Measurements from ENCODE around the gene GRID2. TPM values are rescaled to one million over a fixed set of nuclear protein-coding genes. Genes with fewer than 3 reads are reported as not detected.

Gene GRID2
- total RNA-seq, 1 experiment from 2014 or later: not detected

DNA sequence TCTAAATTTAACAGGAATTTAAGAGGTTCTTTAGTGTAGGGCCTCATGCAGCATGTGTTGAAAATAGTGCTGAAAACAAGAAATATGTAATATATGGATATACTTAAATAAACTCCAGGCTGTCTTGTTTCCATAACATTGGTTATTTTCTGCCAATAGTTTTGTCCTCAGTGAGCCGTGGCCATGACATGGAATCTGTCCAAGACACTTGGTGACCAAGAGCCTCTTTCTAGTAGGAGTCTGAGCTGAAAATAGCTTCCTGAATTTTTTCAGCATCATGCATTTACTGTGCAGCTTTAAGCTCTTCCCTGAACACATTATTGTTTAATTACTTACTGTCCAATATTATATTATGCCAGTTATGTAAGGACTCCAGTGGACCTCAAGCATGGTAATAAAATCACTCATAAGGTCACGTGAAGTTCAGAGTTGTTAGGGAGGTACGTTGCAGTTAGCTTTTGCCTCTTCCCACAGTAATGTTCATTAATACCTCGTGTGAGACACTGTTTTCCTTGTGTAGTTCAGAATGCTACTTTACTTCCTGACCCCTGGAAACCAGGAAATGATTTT, 488.2 kb downstream of the GRID2 start:
- peak; percentile 43 for DNase-seq (ENCODE audit: low read depth)

DNA sequence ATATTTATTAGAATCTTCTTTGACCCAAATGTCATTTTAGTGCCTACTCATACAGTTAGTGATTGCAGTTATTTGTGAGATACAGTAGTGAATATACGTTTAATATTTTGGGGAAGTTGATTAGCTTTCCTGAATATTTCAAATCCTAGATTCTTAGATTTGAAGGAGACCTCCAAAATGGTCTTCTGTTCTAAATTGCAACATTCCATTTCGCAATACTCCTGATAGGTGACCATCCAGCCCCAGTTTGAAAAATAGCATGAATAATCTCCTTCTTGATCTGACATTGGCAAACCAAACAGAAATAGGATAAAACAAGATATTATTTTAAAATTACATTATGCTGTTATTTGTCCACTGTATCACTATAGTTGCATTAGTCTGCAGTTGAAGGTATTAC, 505.6 kb downstream of the GRID2 start:
- in situ Hi-C loops (cut with HindIII; ENCODE audit: low pct_unique_long_range_greater_than_20kb, low sequenced_read_pairs): no loop called here
- no peak for DNase-seq (ENCODE audit: low read depth)

More for the DNA sequence above, 488.2 kb downstream of the GRID2 start:
- in situ Hi-C loops (cut with HindIII; ENCODE audit: low pct_unique_long_range_greater_than_20kb, low sequenced_read_pairs): no loop called here

DNA sequence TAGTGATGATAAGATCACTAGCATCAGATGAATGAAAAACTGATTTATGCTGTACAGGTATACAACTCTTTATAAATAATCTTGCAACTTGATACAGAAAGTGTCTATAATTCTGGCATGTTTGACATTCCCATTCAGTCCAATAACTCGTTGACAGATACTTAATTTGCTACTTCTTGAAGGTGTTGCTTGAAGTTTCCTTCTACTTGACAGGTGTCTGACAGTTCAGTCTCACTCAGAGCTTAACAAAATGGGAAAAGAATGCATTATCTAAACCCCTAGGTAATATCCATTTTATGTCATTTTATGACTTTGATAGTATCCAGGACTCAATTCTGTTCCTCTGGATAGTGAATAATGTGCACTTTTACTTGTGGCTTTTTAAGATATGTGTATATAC, 508.9 kb downstream of the GRID2 start:
- in situ Hi-C loops (cut with HindIII; ENCODE audit: low pct_unique_long_range_greater_than_20kb, low sequenced_read_pairs): no loop called here

DNA sequence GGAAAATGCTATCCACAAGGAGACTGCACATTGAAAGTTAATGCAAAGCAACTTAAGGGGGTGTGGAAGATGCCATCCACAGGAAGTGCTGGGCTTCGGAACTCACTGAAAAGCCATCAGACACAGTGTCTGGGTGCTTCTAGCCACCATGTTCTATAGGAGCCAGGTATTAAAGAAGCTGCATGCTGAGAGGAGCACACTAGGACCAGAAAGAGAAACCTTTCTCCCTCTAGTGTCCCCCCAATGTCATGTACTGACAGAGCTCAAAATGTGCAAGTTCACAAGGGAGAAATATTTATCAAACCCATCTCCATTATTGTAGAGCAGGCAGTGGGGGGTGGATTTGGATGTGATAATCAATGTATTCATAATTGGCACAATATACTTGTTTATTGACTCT, 510.9 kb downstream of the GRID2 start:
- in situ Hi-C loops (cut with HindIII; ENCODE audit: low pct_unique_long_range_greater_than_20kb, low sequenced_read_pairs): no loop called here
- no peak for DNase-seq (ENCODE audit: low read depth)

More for the DNA sequence above, 508.9 kb downstream of the GRID2 start:
- no peak for DNase-seq (ENCODE audit: low read depth)

DNA sequence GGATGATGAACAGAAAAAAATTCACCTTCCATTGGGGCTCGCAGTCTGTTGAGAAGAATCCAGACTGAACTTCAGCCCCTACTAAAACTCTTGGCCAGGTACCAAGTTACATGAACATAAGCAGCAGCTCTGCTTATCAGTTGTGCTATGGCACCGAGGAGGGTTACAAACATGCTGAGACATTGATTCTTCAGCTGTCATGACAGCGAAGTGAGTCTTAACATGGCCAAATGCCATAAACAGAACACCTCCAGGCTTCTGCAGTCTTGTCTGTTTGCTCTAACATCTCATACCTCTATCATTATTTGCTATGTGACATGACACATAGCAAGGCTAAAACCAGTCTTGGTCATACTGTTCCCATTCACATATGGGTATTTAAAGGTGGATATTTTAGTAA, 521.5 kb downstream of the GRID2 start:
- DNase-seq (ENCODE audit: low read depth): no peak
- in situ Hi-C loops (cut with HindIII; ENCODE audit: low pct_unique_long_range_greater_than_20kb, low sequenced_read_pairs): no loop called here

DNA sequence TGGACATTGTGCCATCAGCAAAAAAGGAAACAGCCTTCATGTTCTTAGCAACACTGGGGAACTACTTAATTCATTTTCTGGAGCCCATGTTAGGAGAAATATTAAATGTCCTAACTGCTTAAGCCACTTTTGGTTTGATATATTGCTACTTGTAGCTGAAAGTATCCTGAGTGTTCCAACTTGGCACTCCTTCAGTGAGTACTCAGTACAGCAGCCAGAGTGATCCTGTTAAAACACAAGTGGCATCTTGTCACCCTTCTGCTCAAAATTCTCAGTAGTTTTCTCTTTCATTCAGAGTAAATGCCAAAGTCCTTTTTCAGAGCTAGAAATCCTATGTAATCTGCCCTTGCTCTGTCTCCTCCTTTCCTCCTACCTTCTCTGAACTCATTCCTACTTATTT, 522.0 kb downstream of the GRID2 start:
- no peak for DNase-seq (ENCODE audit: low read depth)
- in situ Hi-C loops (cut with HindIII; ENCODE audit: low pct_unique_long_range_greater_than_20kb, low sequenced_read_pairs): no loop called here

DNA sequence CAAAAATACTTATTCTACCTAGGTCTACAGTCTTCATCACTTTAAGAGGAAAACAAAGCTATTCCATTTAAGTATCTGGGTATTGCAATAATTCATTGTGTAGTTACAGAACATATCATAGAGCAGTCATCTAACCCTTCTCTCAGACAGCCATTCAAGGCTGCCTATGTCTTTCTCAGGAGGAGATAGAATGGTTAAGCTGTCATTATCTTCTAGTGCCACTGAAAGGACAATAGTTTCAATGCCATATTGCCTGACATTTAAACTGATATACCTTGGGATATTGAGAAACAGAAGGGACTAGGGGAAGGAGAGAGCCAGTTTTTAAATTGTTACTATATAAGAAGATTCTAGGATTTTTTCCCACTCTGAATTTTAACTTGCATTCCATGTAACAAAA, 527.0 kb downstream of the GRID2 start:
- in situ Hi-C loops (cut with HindIII; ENCODE audit: low pct_unique_long_range_greater_than_20kb, low sequenced_read_pairs): no loop called here
- no peak for DNase-seq (ENCODE audit: low read depth)

DNA sequence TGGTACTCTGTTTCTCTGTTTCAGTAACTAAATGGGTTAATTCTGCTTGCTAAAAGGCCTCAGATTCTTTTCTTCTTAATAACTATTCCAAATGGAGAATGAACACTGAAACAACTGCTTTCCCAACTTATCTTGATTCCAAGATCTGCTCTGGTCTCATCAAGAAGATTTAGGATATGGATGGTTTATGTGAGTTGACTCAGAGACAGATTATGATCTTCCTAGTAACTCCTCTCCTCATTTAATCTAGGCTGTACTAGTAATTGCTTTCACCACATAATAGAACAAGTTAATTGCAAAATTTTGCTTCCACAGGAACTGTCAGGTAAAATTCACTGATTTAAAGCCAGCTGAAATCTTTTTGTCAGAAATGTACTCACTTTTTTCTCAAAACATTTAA, 537.1 kb downstream of the GRID2 start:
- no peak for DNase-seq (ENCODE audit: low read depth)
- in situ Hi-C loops (cut with HindIII; ENCODE audit: low pct_unique_long_range_greater_than_20kb, low sequenced_read_pairs): no loop called here

DNA sequence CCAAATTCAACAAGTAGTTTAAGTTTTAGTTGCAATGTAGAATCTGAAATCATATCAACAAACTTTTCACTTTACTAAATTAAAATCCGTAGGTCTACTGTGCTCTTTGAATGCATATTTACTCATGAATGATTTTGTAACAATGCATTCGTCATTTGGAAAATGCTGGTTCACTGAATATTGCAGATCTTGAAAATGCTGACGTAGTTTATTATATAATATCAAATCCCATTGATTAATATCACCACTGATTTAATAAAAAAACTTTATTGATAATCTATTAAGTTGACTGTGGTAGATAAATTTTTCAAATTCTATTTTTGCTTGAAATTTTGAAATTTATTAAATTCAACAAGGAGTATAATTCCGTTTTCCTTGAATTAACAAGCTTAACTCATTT, 540.0 kb downstream of the GRID2 start:
- in situ Hi-C loops (cut with HindIII; ENCODE audit: low pct_unique_long_range_greater_than_20kb, low sequenced_read_pairs): no loop called here
- no peak for DNase-seq (ENCODE audit: low read depth)

DNA sequence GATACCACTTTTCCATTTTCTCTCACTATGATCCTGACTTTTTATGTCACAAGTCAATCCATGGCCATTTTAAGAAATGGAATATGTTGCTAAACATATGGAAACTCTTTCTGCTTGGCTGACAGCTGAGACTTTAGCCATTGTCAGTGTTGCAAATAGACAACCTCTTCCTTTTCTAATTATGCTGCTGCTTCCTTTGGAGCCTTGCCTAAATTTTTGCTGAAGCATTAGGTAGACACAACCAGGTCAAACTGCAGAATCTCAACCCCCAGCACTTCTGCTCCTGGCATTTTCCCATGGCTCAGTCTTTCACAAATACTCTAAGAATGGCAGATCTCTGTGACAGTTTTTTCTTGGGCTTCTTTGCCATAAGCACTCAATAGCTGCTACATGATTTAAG, 543.3 kb downstream of the GRID2 start:
- in situ Hi-C loops (cut with HindIII; ENCODE audit: low pct_unique_long_range_greater_than_20kb, low sequenced_read_pairs): no loop called here
- DNase-seq (ENCODE audit: low read depth): no peak

DNA sequence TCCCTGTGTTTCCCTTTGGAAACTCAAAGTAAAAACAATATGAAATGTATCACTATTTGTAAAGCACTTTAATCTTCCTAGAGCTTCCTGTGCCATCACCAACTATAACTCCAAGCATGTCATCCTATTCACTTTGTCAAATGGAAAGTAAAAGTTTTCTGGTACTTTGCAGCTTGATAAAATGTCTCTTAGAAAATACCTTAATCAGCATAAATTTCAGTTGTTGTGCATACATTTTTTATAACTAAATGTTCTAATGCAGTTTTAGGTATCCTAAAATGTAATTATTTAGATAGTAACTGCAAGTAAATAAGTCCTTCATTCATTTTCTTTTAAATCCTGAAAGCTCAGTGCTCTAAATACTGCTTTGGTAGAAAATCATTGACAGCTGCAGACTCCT, 558.7 kb downstream of the GRID2 start:
- in situ Hi-C loops (cut with HindIII; ENCODE audit: low pct_unique_long_range_greater_than_20kb, low sequenced_read_pairs): no loop called here
- no peak for DNase-seq (ENCODE audit: low read depth)

DNA sequence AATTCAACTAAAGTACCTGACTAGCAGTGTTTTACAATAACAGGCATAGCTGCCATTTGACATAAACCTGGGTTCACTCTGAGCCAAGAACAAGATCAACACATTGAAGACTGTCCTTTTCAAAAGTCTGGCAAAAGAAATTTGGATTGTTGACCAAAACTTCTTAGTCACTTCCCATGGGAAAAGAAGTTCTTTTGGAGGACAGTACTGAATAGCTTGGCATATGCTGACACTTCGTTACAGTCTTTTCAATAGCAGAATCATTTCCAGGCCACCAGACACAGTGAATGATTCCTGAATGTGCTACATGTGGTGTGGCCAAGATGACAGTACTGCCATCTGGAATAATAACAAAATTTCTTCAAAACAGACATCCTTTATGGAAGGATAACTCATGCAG, 560.3 kb downstream of the GRID2 start:
- in situ Hi-C loops (cut with HindIII; ENCODE audit: low pct_unique_long_range_greater_than_20kb, low sequenced_read_pairs): no loop called here
- DNase-seq (ENCODE audit: low read depth): no peak

DNA sequence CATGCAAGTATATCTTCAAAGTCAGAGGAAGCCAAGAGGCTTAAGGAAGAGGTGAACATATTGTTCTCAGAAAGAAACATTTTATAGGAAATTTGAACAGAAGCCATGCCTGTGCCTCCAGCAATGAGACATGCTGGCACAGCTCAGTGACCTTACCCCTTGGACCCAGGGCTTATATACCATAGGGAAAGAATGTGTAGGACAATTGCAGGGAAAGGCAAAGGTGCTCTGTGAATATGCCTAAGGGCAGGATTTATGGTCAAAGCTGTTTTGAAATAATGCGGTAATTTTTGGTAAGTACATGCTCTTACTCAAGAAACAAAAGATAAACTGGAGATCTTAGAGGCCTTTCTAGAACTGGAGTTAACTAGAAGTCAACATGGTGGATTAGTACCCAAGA, 568.8 kb downstream of the GRID2 start:
- no peak for DNase-seq (ENCODE audit: low read depth)
- in situ Hi-C loops (cut with HindIII; ENCODE audit: low pct_unique_long_range_greater_than_20kb, low sequenced_read_pairs): no loop called here

DNA sequence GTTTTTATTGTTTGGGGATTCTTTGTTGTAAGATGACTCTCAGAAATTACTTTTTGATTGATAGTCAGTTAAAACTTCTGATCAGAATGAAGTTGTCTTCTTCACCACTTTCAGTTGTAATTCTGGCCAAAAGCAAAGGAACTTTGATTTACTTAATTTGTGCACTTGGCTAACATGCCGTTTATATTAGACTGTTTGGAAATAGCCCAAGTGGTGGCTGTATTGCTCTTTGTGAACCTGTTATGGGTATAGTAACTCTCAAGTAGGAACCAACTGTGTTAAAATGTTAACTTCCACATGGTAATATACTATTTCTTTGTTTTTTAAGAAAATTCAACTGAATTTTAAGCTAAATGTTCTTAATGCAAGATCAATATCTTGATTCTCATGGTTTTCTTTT, 581.9 kb downstream of the GRID2 start:
- in situ Hi-C loops (cut with HindIII; ENCODE audit: low pct_unique_long_range_greater_than_20kb, low sequenced_read_pairs): no loop called here
- DNase-seq (ENCODE audit: low read depth): no peak

DNA sequence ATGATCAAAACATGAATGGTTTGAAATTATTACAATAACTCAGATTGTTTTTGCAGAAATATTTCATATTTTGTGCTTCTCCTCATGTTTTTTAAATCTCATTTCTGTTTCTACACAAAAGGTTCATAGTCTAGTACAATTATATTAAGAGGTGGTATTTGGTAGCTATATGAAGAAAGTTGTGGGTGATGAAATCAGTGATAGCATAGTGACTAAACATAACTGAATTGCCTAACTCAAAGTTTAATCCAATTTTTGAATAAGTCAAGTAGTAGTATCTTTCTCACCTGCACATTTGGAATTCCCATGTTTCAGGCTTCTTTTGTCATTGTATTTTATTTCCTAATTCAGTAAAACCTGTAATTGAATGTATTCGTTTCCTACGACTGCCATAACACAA, 648.7 kb downstream of the GRID2 start:
- no peak for DNase-seq (ENCODE audit: low read depth)
- in situ Hi-C loops (cut with HindIII; ENCODE audit: low pct_unique_long_range_greater_than_20kb, low sequenced_read_pairs): no loop called here

DNA sequence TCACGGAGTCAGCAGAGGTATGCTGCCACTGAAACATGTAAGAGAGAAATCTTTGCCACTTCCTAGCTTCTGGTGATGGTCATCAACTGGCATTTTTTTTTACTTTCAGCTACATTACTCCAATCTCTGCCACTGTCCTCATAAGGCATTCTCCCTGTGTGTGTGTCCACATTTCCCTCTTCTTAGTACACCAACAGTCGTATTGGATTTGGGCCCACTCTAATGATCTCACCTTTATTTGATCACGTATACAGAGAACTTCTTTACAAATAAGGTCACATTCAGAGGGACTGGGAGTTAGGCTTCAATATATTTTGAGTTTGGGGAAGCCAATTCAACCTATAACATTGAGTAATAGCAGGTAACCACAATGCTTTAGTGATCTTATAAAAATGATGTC, 649.1 kb downstream of the GRID2 start:
- in situ Hi-C loops (cut with HindIII; ENCODE audit: low pct_unique_long_range_greater_than_20kb, low sequenced_read_pairs): no loop called here
- no peak for DNase-seq (ENCODE audit: low read depth)

DNA sequence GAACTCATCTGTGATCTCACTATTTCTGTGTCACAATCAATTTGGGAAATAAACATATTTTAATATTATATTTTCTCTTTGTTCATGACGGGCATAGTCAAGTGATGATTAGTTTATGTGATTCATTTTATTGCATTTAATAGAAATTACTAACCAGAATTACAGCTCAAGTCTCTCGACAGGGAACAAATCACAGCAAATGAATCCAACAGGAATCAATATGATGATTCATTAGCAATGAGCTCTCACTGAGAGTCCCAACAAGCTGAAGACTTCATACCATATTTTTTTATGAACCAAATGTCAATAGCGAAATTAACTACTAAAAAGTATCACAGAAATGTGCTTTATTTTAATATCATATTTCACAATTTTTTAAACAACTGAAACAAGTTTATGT, 649.7 kb downstream of the GRID2 start:
- DNase-seq (ENCODE audit: low read depth): no peak
- in situ Hi-C loops (cut with HindIII; ENCODE audit: low pct_unique_long_range_greater_than_20kb, low sequenced_read_pairs): no loop called here

DNA sequence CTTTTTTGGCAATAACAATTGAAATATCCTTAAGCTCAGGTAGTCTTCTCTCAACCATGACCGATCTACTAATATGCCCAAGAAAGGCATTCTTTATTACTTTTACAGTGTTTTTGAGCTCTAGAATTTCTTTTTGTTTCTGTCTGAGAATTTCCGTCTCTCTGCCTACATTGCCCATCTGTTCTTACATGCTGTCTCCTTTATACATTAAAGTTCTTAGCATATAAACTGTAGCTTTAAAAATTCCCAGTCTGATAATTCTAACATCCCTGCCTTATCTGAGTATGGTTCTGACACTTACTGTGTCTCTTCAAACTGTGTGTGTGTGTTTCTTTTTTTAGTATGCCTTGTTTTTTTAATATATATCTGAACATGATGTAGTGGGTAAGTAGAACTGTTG, 658.1 kb downstream of the GRID2 start:
- DNase-seq (ENCODE audit: low read depth): no peak
- in situ Hi-C loops (cut with HindIII; ENCODE audit: low pct_unique_long_range_greater_than_20kb, low sequenced_read_pairs): no loop called here

DNA sequence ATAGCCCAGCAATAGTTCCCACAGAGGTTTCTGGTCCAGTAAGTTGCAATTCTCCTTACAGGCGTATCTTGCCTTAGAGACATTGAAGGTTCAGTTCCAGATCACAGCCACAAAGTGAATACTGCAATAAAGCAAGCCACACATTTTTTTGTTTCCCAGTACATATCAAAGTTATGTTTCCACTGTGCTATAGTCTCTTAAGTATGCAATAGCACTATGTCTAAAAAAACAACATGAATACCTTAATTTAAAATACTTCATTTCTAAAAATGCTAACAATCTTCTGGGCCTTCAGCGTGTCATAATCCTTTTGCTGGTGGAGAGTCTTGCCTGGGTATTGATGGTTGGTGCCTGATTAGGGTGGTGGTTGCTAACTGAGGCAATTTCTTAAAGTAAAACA, 659.1 kb downstream of the GRID2 start:
- in situ Hi-C loops (cut with HindIII; ENCODE audit: low pct_unique_long_range_greater_than_20kb, low sequenced_read_pairs): no loop called here
- DNase-seq (ENCODE audit: low read depth): no peak

DNA sequence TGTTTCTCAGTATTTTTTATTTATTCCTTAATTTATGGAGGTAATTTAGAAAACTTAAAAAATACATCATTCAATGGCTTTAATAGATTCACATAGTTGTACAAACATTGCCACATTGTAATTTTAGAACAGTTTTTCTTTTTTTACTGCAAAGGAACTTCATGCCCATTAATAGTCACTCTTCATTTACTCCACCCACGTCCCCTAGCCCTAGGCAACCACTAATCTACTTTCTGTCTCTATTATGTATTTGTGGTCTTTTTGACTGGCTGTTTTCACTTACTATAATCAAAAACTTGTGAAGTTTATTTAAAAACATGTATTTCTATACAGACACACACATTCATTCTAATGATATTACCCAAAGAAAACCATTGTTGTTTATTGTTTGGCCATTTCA, 664.8 kb downstream of the GRID2 start:
- no peak for DNase-seq (ENCODE audit: low read depth)
- in situ Hi-C loops (cut with HindIII; ENCODE audit: low pct_unique_long_range_greater_than_20kb, low sequenced_read_pairs): no loop called here

DNA sequence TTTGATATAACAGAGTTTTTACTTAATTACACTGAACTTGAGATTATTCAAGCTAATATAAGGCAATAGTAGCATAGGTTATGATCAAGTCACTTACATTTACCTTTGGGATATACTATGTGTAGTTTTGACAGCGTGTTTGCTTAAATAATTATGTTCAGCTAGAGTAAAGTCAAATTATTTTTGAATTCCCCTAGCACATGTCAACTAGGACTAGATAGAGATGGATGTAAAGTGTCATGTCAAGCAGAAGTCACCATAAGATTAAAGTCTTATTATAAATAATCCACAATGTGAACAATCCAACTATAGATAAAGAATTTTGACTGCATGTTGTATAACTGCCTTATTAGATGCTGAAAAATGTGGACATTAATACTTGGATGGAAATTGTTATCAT, 665.2 kb downstream of the GRID2 start:
- no peak for DNase-seq (ENCODE audit: low read depth)
- in situ Hi-C loops (cut with HindIII; ENCODE audit: low pct_unique_long_range_greater_than_20kb, low sequenced_read_pairs): no loop called here

Measured in Caki2 (cell line).